ENCODE results near the gene LCE3A.
"Not testable (repeated sequence)": the region's sequence is repeated elsewhere in the genome, so short reads cannot be mapped to it uniquely, and the experiment has no call there.

Gene LCE3A, protein sequence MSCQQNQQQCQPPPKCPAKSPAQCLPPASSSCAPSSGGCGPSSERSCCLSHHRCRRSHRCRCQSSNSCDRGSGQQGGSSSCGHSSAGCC

DNA sequence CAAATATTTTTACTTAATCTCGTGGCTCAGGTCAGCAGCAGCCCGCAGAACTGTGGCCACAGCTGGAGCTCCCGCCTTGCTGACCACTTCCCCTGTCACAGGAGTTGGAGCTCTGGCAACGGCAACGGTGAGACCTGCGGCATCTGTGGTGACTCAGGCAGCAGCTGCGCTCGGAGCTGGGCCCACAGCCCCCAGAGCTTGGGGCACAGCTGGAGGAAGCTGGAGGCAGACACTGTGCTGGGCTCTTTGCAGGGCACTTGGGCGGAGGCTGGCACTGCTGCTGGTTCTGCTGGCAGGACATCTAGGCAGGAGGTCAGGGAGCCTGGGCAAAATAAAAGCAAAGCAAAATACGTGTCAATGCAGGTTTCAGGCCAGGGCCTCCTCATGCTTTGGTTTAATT is at the start of gene LCE3A:
Gene LCE3A, minus strand, starts transcription at position 301 of the 400 bp plus-strand sequence. Its CDS starts 0 bp downstream, at position 301.
- no peak for DNase-seq

- DNase-seq: no peak
Observed at GRCh38 chr1:152667648-152668047, 44.7 kb upstream of the LCE3A start.

GRCh38 chr1:152666171-152666570 is 43.3 kb upstream of the LCE3A start:
- DNase-seq: not testable (repeated sequence)

- no peak for DNase-seq
Observed at GRCh38 chr1:152663098-152663497, 40.2 kb upstream of the LCE3A start, which contains the start of gene LCE2D. Gene LCE2D (plus strand): TSS chr1:152663380. CDS start chr1:152664106, 726 bp downstream.

GRCh38 chr1:152658649-152659048 is 35.7 kb upstream of the LCE3A start:
- no peak for DNase-seq

GRCh38 chr1:152657677-152658076 is 34.8 kb upstream of the LCE3A start:
- DNase-seq: no peak

- DNase-seq: no peak
Observed at GRCh38 chr1:152656459-152656858, 33.6 kb upstream of the LCE3A start.

DNA sequence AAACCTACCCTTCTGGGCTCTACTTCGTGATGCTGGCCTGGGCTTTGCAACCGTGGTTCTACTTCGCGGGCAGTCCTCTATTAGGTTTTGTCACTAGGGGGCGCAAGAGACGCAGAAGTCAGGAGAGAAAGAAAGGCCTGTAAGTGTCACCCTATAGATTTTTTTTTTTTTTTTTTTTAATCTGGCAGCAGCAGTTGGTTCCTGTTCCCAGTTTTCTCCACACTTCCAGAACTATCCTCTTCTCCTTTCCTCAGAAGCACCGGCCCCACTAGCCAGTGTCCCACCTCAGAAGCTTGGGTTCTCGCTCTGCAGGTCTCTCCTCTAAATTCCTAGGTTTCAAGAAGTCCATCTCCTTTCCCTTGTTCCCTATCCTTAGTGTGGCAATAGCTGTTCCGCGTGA is 31.2 kb upstream of the LCE3A start:
- no peak for DNase-seq

DNA sequence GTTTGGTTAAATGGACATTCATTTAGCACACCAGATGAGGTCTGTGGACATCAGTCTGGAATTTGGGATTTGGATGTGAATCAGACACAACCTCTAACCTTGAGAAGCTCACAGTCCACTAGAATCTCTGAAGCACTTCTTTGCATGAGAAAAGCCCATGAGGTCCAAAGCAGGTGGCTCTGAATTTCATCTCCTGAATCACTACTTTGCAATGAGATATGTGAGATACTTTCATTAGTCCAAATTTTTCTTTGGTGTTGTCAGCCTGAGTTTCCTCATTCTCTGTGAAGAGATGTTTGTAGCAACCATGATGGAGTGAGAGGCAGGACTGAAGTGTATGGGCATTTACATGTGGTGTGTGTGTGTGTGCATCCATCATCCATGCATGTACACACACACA is 23.8 kb upstream of the LCE3A start:
- DNase-seq: no peak

DNA sequence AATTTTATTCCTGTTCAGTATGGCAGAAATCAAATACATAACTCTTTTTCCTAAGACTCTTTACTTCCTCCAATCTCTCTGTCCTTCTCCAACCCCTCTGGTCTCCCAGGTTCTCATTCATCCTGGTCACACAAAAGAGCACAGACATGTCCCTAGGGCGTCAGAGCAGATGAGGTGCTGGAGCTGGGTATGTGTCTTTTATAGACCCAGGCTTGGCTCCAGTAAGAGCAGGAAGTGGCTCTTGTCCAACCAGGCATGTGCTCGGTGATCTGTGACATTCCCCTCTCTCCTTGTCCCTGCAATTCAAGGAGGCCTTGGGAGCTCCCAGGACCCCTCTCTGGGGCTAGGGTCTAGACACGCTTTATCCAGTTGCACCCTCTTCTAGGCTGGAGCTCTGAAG is 22.2 kb upstream of the LCE3A start:
- DNase-seq: no peak

GRCh38 chr1:152643945-152644344 is 21.0 kb upstream of the LCE3A start:
- DNase-seq: no peak

DNA sequence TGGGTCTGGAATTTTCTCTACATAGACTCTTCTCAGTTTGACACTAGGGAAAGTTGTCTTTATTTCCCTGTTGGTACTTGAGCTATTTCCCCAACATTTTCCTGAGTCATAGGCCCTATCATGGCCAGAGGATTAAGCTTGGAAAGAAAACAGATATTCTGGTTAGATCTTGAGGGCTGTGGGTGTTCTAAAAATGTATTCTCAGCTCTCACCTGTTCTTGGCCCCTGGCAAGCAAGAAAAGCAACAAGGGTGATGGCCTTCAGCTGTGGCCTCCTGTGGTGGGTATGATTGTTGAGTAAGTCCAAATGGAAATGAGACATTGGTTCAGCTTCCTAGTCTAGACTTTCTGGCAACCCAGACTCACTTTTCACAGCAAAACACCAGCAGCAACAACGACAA is 17.4 kb upstream of the LCE3A start:
- DNase-seq: no peak

DNA sequence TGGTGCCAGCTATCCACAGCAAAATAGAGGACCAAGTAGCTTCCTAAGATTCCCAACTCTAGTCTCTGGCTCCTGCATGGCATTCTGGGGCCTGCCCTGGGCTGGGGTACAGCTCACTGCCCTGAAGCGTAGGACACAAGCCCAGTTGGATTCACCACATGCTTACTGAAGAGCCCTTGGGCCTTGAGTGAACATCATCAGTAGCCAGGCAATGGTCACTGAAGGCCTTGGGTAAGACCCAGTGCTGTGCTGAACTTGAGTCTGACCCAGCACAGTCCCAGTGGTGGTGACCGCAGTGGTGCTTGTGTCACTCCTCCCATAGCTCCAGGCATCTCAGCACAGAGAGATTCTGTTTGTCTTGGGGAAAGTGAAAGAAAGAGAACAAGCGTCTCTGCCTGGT is 7.7 kb upstream of the LCE3A start:
- no peak for DNase-seq

- DNase-seq: no peak
Observed at GRCh38 chr1:152626744-152627143, 3.8 kb upstream of the LCE3A start.

DNA sequence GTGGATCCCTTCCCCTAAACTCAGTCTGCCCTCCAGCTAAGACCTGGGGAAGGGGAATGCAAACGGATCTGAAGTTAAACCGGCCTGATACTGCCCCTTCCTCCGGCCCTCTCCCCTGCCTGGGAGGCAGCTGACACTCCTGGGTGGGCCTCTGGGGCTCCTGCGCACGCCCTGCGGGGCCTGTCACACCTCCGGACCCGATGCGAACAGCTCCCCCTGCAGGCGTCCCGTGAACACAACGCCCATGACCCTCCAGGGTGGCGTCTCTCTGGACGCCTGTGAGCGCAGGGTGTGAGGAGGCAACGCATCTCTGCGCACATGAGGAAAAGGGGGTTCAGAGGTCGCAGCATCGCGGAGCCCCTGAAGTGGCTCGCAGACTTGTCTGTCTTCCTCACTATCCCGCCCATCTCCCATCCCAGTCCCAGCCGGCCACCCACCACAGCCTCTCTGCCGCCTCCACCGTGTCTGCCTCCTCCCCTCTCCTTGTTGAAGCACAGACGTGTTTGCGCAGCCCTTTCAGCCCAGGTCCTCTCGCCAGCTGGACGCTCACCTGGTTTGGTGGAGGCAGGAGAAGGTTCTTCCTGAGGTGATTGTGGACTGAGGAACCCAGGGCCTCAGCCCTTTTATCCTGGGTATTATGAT is 421 bp upstream of the LCE3A start:
- no peak for DNase-seq

GRCh38 chr1:152621993-152622392 is 910 bp downstream of the LCE3A start:
- DNase-seq: no peak

DNA sequence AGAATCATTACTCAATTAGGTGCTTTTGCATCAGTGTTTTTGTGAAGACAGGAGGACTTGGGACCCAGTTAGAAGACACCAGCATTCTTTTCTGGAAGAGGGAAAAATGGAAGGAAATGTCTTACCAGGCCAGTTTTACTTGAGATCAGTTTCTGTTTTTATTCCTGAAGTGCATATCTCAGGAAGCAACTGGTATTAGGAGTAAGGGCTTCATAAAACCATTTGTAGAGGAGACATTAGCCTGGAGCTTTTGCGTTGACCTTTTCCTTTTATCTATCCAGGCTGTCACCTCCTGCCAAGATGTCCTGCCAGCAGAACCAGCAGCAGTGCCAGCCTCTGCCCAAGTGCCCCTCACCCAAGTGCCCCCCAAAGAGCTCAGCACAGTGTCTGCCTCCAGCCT is 9.4 kb downstream of the LCE3A start, which contains the start of gene LCE3B:
Gene LCE3B, plus strand, starts transcription at position 301 of the 400 bp plus-strand sequence. Its CDS starts 0 bp downstream, at position 301.
- DNase-seq: no peak

DNA sequence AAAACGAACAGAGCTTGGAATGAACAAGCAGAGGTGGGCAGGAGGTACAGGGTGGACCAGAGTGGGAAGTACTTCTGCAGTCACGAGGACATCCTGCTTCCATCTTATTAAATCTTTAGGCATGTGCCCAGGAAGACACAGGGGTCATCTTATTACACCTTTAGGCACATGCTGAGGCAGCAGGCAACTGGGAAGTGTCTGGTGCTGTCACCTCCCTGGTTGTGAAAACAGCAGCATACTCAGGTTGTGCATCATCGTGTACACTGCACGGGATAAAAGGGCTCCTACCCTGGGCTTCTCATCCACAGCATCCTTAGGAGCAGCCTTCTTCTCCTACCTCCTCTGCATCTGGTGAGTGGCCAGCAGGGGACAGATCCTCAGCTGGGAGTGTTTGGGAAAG is 23.0 kb downstream of the LCE3A start, which contains the start of gene LCE3C:
Gene LCE3C, plus strand, starts transcription at position 301 of the 400 bp plus-strand sequence. CDS start 498 bp downstream, outside the sequence.
- DNase-seq: no peak

GRCh38 chr1:152596986-152597385 is 25.9 kb downstream of the LCE3A start:
- DNase-seq: no peak

- no peak for DNase-seq
Observed at GRCh38 chr1:152585586-152585985, 37.3 kb downstream of the LCE3A start.

- no peak for DNase-seq
Observed at GRCh38 chr1:152582647-152583046, 40.3 kb downstream of the LCE3A start.

DNA sequence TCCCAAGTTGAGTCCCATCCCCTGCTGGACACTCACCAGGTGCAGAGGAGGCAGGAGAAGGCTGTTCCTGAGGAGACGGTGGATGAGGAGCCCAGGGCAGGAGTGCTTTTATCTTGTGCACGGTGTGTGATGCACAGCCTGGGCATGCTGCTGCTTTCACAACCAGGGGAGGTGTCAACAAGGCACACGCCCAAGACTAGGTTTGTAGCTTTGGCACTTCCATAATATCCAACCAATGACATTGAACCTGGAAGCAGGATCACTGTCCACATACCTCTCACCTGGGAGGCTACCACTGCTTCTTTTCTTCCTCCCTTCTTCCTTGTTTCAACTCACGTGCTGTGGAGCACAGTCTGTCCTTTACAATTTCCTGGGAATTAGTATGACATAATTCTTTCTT is 42.5 kb downstream of the LCE3A start, which contains the start of gene LCE3D:
Gene LCE3D, minus strand, starts transcription at position 84 of the 400 bp plus-strand sequence. CDS start 580 bp downstream, outside the sequence.
- DNase-seq: no peak

- not testable (repeated sequence) for DNase-seq
Observed at GRCh38 chr1:152579526-152579925, 43.4 kb downstream of the LCE3A start.

DNA sequence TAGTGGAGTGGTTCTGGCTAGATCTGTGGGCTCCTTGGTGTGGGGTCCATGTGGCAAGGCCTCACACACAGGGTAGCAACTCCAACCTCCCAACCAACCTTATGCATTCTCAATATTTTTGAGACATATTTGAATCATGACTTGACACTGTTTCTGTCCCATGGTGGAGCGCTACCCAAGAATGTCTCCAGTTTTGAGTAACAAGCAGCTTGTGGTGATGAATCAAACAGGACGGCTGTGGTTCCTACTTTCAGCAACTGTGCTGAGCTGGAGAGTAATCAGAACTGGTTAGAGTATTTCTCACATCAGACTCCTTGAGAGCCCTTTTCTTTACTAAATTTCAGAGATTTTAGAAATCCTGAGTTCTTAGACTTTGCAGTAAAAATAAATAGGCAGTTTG is 45.7 kb downstream of the LCE3A start:
- DNase-seq: no peak

Measured in NCI-H524 treated with DMSO at 0.1 percent for 48 hours (cell line).